Measurements from ENCODE around the gene MYB.

Gene MYB

DNA sequence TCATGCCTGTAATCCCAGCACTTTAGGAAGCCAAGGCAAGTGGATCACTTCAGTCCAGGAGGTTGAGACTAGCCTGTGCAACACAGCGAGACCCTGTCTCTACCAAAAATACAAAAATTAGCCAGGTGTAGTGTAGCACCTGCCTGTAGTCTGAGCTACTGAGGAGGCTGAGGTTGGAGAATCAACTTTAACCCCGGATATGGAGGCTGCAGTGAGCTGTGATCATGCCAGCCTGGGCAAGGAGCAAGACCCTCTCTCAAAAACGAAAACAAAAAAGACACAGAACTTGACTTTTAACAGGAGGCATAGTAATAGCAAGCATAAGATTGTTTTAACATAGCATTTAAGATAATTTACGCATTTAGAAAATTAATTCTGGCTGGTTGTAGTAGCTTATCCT is 32.5 kb downstream of the MYB start:
- no peak for FAIRE-seq
- TF ChIP-seq POLR2A (IDR thresholded peaks at IDR 0.05; ENCODE audit: low read depth, low read length) (no peak), TAF1 (IDR thresholded peaks at IDR 0.05; ENCODE audit: low read depth, low read length) (no peak), PAX5 (IDR thresholded peaks at IDR 0.05; ENCODE audit: insufficient read depth, low read length, severe bottlenecking) (no peak), SPI1 (IDR thresholded peaks at IDR 0.05; ENCODE audit: low read depth, low read length) (no peak), POLR2AphosphoS5 (IDR thresholded peaks at IDR 0.05; ENCODE audit: low read depth, low read length) (no peak), POU2F2 (IDR thresholded peaks at IDR 0.05; ENCODE audit: low read depth, low read length) (no peak)
- no peak for DNase-seq (ENCODE audit: insufficient read length, low spot score)

DNA sequence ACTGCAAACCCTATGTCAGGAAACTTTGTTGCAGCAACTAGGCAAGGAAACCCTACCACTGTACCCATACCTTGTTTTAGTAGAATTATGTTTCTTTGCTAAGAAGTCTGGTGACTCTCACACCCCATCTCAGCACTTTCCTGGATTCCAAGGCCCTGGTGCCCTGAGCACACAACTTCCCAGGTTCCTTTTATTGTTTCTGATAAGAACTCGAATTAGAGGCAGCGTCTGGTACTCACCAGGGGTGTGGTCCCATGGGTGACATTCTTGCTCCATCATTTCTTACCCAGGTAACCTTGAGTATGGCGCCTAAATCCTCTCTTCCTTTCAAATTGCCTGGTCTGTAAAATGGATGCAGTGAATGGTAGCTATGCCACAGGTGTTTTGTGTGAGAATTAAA is 34.1 kb downstream of the MYB start:
- TF ChIP-seq PAX5 (IDR thresholded peaks at IDR 0.05; ENCODE audit: insufficient read depth, low read length, severe bottlenecking), result no peak
- no peak for TF ChIP-seq POLR2A (IDR thresholded peaks at IDR 0.05; ENCODE audit: low read depth, low read length)
- TF ChIP-seq POLR2AphosphoS5 (IDR thresholded peaks at IDR 0.05; ENCODE audit: low read depth, low read length), result no peak
- no peak for TF ChIP-seq TAF1 (IDR thresholded peaks at IDR 0.05; ENCODE audit: low read depth, low read length)
- TF ChIP-seq SPI1 (IDR thresholded peaks at IDR 0.05; ENCODE audit: low read depth, low read length), result no peak
- TF ChIP-seq POU2F2 (IDR thresholded peaks at IDR 0.05; ENCODE audit: low read depth, low read length), result no peak

DNA sequence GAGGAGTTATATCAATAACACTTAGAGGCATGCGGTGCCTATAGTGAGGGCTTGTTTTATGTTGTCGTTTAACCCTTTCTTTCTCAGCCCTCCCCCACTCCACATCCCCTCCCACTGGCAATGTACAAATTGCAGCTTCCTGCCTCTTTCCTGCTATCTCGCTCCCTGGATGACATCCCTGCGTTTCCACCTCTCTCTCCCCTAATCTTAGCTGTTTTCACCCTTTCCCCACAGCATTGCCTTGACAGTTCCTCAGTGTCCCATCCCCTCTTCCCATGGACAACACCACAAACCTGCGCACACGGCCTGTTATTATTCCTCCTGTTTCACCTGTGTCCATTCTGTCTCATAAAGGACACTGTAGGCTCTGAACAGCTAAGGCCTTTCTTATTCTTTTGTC is 34.5 kb downstream of the MYB start:
- FAIRE-seq, result no peak

More for the DNA sequence above, 34.1 kb downstream of the MYB start:
- FAIRE-seq (no peak), DNase-seq (ENCODE audit: insufficient read length, low spot score) (no peak)

DNA sequence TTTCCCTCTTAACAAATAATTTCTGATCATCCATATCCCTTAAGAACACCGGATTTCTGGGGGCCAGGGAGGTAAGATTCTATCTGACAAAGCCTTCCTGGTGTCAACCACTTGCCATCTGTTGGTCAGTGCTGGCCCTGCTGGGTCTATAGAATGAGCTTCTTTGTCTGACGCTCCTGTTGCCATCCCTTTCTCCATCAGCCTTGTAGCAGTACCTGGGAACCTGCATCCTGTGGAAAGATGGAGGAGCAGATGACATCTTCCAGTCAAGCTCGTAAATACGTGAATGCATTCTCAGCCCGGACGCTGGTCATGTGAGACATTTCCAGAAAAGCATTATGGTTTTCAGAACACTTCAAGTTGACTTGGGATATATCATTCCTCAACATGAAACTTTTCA is 36.6 kb downstream of the MYB start:
- DNase-seq (ENCODE audit: insufficient read length, low spot score) (no peak), FAIRE-seq (no peak)
- TF ChIP-seq PAX5 (IDR thresholded peaks at IDR 0.05; ENCODE audit: insufficient read depth, low read length, severe bottlenecking) (no peak), TAF1 (IDR thresholded peaks at IDR 0.05; ENCODE audit: low read depth, low read length) (no peak), POLR2AphosphoS5 (IDR thresholded peaks at IDR 0.05; ENCODE audit: low read depth, low read length) (no peak), SPI1 (IDR thresholded peaks at IDR 0.05; ENCODE audit: low read depth, low read length) (no peak), POU2F2 (IDR thresholded peaks at IDR 0.05; ENCODE audit: low read depth, low read length) (no peak), POLR2A (IDR thresholded peaks at IDR 0.05; ENCODE audit: low read depth, low read length) (no peak)

More for the DNA sequence above, 34.5 kb downstream of the MYB start:
- DNase-seq (ENCODE audit: insufficient read length, low spot score), result no peak
- TF ChIP-seq PAX5 (IDR thresholded peaks at IDR 0.05; ENCODE audit: insufficient read depth, low read length, severe bottlenecking) (no peak), SPI1 (IDR thresholded peaks at IDR 0.05; ENCODE audit: low read depth, low read length) (no peak)

DNA sequence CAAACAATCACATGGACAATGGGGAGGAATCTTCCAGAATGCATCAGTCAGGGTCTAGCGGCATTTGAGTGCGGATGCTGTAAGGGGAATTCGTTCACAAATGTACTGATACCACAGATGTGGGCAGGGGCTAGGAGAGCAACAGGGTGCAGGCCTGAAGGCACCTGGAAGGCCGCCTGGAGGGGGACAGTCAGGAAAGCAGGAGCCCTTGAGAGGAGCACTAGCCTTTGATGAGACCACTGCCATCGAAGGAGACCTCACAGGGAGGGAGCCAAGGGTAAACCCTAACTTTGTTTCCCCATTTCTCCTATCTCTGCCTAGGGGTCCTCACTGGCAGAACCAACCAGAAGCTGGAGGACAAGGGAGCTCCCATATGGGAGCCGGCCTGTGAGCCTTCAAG is 38.2 kb downstream of the MYB start:
- FAIRE-seq (no peak), DNase-seq (ENCODE audit: insufficient read length, low spot score) (no peak)
- TF ChIP-seq POU2F2 (IDR thresholded peaks at IDR 0.05; ENCODE audit: low read depth, low read length), result no peak
- TF ChIP-seq POLR2AphosphoS5 (IDR thresholded peaks at IDR 0.05; ENCODE audit: low read depth, low read length), result no peak
- TF ChIP-seq POLR2A (IDR thresholded peaks at IDR 0.05; ENCODE audit: low read depth, low read length), result no peak
- TF ChIP-seq SPI1 (IDR thresholded peaks at IDR 0.05; ENCODE audit: low read depth, low read length), result no peak
- no peak for TF ChIP-seq PAX5 (IDR thresholded peaks at IDR 0.05; ENCODE audit: insufficient read depth, low read length, severe bottlenecking)
- no peak for TF ChIP-seq TAF1 (IDR thresholded peaks at IDR 0.05; ENCODE audit: low read depth, low read length)

DNA sequence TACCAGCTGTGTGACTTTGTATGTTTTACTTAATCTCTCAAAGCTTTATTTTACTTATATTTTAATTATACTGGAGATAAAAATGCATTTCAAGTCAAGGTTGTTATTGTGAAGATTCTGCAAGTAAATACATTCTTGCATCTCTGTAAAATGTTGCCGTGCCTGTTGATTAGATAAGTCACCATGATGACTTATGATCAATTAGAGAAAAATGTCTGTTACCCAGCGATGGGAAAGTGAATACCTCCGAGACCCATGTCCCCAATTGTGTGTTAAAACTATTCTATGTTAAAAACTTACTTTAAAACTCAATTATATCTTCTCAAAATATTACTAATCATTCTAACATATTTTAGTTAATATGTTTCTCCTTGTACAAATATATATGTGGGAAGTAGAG is 39.9 kb downstream of the MYB start:
- no peak for DNase-seq (ENCODE audit: insufficient read length, low spot score)
- no peak for TF ChIP-seq POU2F2 (IDR thresholded peaks at IDR 0.05; ENCODE audit: low read depth, low read length)
- TF ChIP-seq PAX5 (IDR thresholded peaks at IDR 0.05; ENCODE audit: insufficient read depth, low read length, severe bottlenecking), result no peak
- TF ChIP-seq POLR2A (IDR thresholded peaks at IDR 0.05; ENCODE audit: low read depth, low read length), result no peak
- TF ChIP-seq SPI1 (IDR thresholded peaks at IDR 0.05; ENCODE audit: low read depth, low read length), result no peak
- no peak for TF ChIP-seq POLR2AphosphoS5 (IDR thresholded peaks at IDR 0.05; ENCODE audit: low read depth, low read length)
- TF ChIP-seq TAF1 (IDR thresholded peaks at IDR 0.05; ENCODE audit: low read depth, low read length), result no peak
- no peak for FAIRE-seq

DNA sequence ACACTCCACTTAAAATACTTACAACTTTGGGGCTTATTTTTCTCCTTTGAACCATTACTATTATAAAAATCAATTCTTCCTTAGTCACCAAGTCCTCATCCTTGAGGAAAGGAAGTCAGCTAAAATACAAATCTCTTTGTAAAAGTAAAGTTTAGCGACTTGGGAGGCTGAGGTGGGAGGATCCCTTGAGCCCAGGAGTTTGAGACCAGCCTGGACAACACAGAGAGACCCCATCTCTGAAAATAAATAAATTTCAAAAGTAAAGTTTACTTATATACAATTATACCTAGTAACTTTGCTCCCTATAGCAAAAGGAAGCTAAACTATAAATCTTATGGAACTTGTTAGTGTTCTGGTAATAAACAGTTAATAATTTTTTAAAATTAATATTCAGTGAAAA is 40.4 kb downstream of the MYB start:
- TF ChIP-seq POLR2AphosphoS5 (IDR thresholded peaks at IDR 0.05; ENCODE audit: low read depth, low read length) (no peak), POLR2A (IDR thresholded peaks at IDR 0.05; ENCODE audit: low read depth, low read length) (no peak), PAX5 (IDR thresholded peaks at IDR 0.05; ENCODE audit: insufficient read depth, low read length, severe bottlenecking) (no peak), SPI1 (IDR thresholded peaks at IDR 0.05; ENCODE audit: low read depth, low read length) (no peak), POU2F2 (IDR thresholded peaks at IDR 0.05; ENCODE audit: low read depth, low read length) (no peak), TAF1 (IDR thresholded peaks at IDR 0.05; ENCODE audit: low read depth, low read length) (no peak)
- DNase-seq (ENCODE audit: insufficient read length, low spot score) (no peak), FAIRE-seq (no peak)

DNA sequence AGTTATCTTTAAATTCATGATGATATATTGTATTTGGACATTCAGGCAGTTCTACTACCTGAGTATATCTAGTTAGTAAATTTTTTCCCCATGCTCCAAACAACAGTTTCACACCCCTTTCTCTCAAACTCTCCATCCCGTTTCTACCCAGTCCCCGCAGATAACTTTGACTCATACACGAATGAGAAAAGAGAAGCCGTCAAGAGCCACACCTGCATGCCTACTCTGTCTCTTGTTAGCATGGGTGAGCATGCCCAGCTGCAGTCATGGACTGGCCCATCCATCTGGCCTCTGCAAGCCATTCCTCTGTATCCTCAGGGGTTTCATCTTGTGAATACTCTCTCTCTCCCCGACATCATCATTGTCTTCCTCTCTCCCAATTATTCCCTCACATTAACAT is 41.5 kb downstream of the MYB start:
- DNase-seq (ENCODE audit: insufficient read length, low spot score) (no peak), FAIRE-seq (no peak)

DNA sequence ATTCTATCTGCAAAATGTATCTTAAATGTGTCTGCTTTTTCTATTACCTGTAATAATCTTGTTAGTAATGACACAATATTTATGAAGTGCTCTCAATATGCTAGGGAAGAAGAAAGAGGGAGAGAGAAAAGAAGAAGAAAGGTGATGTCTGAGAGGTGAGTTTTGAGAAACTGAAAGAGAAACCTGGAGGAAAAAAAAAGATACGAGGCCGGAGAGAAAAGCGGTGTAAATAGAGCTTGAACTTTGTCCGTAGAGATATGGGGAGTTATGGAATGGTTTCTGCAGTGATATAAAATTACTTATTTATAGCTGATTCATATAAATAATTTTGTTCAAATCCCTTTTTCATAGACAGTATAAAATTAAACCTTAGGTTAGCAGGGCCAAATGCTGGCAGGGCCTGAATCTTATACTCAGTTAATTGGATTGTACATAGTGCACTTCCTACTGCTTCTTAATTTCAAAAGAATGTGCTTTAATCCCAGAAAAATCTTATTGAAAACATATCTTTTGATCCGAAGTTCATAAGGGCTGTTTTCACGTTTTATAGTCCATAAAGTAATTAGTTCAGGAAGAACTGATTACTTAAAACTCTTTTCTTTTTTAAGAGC is 43.0 kb downstream of the MYB start:
- FAIRE-seq, result no peak

More for the DNA sequence above, 41.5 kb downstream of the MYB start:
- TF ChIP-seq POU2F2 (IDR thresholded peaks at IDR 0.05; ENCODE audit: low read depth, low read length), result no peak
- no peak for TF ChIP-seq POLR2AphosphoS5 (IDR thresholded peaks at IDR 0.05; ENCODE audit: low read depth, low read length)
- no peak for TF ChIP-seq TAF1 (IDR thresholded peaks at IDR 0.05; ENCODE audit: low read depth, low read length)
- TF ChIP-seq SPI1 (IDR thresholded peaks at IDR 0.05; ENCODE audit: low read depth, low read length), result no peak
- no peak for TF ChIP-seq POLR2A (IDR thresholded peaks at IDR 0.05; ENCODE audit: low read depth, low read length)
- no peak for TF ChIP-seq PAX5 (IDR thresholded peaks at IDR 0.05; ENCODE audit: insufficient read depth, low read length, severe bottlenecking)

DNA sequence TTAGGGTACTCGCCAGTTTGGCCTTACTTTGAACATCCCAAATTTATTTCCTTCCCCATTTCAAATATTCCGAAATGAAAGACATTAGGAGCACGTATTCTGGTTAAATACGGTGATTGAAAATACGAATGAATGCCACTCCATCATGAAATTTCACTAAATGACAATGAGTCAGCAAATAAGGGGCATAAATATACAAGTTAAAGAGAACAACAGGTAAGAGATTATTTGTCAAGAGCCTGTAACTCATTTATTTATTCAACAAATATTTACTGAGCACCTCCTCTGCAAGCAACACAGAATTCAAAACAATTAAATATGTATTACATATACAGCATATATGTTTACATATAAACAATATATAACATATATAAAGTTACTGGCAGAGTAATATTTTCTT is 44.8 kb downstream of the MYB start:
- DNase-seq (ENCODE audit: insufficient read length, low spot score) (no peak), FAIRE-seq (no peak)
- TF ChIP-seq TAF1 (IDR thresholded peaks at IDR 0.05; ENCODE audit: low read depth, low read length), result no peak

More for the DNA sequence above, 43.0 kb downstream of the MYB start:
- TF ChIP-seq POLR2A (IDR thresholded peaks at IDR 0.05; ENCODE audit: low read depth, low read length) (no peak), TAF1 (IDR thresholded peaks at IDR 0.05; ENCODE audit: low read depth, low read length) (no peak), SPI1 (IDR thresholded peaks at IDR 0.05; ENCODE audit: low read depth, low read length) (no peak), POU2F2 (IDR thresholded peaks at IDR 0.05; ENCODE audit: low read depth, low read length) (no peak), PAX5 (IDR thresholded peaks at IDR 0.05; ENCODE audit: insufficient read depth, low read length, severe bottlenecking) (no peak), POLR2AphosphoS5 (IDR thresholded peaks at IDR 0.05; ENCODE audit: low read depth, low read length) (no peak)
- DNase-seq (ENCODE audit: insufficient read length, low spot score), result no peak
